GM19099 (cell line): ENCODE data around the gene BST2.

Experiments
- POLR2A ChIP-seq: IDR thresholded peaks from 3 replicates; pipeline ENCODE4 v1.6.1; 2011; ENCODE audit warnings: low read depth; ENCODE audit not compliant: insufficient read length; ENCODE audit errors: extremely low read depth

BST2 gene, protein sequence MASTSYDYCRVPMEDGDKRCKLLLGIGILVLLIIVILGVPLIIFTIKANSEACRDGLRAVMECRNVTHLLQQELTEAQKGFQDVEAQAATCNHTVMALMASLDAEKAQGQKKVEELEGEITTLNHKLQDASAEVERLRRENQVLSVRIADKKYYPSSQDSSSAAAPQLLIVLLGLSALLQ

DNA sequence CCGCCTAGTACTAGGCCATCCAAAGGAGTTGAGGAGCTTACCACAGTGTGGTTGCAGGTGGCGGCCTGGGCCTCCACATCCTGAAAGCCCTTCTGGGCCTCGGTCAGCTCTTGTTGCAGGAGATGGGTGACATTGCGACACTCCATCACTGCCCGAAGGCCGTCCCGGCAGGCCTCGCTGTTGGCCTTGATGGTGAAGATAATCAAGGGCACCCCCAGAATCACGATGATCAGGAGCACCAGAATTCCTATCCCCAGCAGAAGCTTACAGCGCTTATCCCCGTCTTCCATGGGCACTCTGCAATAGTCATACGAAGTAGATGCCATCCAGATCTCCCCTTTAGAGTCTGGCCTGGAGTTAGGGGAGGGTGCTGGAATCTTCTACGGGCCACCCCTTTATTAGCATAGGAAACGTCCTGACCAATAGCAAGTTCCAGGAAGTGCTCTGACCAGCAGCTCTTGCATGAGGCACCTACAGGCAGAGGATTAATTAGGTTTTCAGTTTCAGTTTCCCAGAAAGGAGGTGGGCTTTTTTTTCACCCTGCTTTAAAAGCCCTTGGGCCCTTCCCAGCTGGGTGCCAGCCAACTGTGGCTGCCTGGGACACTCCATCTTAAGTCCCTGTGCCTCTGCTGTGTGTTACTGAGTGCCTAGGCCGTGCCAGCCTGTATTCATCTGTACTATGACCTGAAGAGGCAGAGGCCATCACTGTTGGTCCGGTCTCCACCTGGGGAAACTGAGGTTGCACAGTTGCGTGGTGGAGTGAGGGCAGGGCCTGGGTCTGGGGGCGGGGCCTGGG, at the start of gene BST2:
BST2 (minus strand) TSS at position 381 of the 796 bp plus-strand sequence; CDS start at position 326, 55 bp downstream.
- TF ChIP-seq POLR2A: peak; percentile 85

DNA sequence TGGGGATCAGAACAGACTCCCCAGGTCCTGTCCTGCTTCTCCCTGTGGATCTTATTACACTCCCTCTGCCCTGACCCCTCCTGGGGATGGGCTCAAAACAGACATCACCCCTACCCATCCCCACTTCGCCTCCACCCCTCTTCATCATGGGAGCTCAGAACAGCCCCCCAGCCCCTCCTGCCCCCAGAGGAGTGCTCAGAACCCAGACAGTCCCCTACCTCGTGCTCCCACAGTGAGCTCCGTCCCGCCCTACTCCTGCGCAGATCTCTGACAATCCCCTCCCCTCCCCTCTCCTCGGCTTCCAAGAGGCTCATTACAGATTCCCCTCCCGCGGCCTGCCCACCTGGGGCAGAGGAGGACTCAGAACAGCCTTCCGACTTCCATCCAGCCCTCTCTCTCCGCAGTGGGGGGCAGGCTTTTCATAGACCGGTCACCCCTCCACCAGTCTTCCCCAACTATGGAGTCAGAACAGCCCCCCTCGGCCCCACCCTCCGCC, 49.2 kb upstream of the BST2 start:
- no peak for TF ChIP-seq POLR2A

DNA sequence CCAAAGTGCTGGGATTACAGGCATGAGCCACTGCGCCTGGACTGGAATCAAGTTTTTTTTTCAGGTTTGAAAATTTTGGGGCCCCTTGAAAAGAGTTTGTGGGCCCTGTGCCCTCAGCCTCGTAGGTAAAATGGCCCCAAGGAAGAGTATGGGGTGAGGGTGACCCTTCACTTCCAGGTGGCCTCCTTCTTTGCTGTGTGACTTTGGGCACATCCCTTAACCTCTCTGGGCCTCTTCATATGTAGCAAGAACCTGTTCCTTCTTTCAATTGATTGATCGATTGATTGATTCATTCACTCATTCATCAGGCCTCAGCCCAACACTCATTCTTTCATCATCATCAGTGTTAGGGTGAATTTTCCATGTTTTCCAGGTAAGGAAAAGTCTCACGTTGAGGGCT, 46.4 kb upstream of the BST2 start:
- TF ChIP-seq POLR2A: no peak

DNA sequence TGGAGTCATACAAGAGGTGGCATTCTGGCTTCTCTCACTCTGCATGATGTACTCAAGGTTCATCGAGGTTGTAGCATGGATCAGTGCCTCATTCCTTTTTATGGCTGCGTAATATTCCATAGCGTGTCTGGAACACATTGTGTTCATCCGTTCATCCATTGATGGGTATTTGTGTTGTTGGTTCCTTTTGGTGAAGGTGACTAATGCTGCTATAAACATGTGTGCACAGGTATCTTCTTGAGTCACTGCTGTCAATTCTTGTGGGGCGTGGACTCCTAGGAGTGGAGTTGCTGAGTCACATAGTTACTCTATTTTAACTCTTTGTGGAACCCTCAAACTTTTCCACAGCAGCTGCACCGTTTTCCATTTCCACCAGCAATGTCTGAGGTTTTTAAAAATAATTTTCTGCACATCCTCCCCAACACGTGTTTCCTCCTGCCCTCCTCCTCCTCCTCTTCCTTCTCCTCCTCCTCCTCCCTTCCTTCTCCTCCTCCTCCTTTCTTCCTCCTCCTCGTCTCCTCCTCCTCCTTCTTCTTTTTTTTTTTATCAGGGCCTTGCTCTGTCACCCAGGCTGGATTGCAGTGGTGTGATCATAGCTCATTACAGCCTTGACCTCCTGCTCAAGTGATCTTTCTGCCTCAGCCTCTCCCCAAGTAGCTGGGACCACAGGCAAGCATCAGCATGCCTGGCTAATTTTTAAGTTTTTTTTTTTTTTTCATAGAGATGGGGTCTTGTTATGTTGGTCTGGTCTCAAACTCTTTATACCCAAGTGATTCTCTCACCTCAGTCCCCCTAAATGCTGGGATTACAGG, 45.0 kb upstream of the BST2 start:
- no peak for TF ChIP-seq POLR2A

DNA sequence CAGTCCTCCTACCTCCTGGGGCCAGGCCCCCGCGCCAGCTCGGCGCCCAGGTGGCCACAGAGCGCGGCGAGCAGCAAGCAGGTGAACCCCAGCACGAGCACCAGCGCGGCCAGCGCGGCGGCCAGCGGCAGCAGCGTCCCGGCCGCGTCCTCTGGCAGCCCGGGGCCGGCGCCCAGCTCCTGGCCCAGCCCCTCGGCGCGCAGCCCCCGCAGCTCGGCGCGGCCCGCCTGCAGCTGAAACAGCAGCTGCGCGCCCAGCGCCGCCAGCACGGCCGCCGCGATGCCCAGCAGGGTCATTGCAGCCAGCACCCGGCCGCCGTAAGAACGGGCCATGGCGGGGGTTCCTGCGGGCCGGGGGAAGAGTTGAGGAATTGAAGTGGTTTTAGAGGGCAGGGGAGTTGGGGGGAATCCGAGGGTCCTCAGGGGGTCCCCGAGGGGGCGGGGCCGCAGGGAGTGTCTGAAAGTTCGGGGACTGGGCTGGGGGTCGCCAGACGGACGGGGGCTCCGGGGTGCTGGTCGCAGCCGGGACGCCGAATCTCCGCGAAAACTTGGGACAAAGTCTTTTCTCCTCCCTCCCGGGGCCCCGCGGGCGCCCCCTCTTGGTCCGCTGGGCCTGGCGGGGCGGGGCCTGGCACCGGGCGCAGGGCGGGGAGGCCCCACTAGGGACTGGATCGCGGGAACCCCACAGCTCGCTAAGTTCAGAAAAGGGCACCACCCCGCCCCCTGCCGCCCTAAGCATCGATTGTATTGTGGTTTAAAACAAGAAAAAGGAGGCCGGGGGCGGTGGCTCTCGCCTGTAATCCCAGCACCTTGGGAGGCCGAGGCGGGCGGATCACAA, 42.9 kb upstream of the BST2 start, which contains the start of gene TMEM221:
TMEM221 (minus strand) TSS at position 538 of the 837 bp plus-strand sequence; CDS start at position 332, 206 bp downstream.
- TF ChIP-seq POLR2A: no peak

DNA sequence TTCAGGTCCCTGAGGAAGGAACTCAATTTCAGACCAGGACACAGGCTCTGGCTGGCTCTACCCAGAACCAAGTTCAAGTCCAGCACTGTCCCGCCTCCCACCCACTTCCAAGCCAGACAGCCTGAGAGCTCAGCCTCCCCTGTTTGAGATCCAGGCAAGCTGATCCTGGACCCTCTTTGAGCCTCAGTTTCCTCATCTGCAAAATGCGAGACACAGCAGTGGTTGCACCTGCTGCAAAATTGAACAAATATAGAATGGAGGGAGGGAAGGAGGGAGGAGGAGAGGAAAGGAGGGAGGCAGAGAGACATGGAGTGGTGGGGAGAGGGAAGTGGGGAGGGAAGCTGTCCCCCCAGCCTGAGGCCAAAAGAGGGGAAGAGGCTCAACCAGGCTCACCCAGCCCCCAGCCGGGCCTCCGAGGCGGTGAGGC, 42.3 kb upstream of the BST2 start:
- no peak for TF ChIP-seq POLR2A

DNA sequence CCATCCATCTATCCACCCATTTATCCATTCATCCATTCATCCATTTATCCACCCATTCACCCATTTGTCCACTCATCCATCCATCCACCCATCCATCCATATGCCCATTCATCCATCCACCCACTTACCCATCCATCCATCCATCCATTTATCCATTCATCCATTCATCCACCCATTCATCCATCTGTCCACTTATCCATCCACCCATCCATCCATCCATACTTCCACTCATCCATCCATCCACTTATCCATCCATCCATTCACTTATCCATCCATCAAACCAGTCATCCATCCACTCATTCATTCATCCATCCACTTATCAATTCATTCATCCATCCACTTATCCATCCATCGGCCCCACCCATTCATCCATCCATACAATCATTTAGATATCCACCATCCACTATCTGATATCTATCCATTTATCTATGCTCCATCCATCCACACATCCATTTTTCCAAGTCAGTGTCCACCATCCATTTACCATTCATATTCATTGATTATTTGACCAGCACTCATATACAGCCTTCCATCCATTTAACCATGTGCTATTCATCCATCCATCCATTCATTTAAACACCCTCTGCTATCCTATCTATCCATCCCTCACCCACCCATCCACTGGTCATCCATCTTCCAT, 40.2 kb upstream of the BST2 start:
- TF ChIP-seq POLR2A: no peak

DNA sequence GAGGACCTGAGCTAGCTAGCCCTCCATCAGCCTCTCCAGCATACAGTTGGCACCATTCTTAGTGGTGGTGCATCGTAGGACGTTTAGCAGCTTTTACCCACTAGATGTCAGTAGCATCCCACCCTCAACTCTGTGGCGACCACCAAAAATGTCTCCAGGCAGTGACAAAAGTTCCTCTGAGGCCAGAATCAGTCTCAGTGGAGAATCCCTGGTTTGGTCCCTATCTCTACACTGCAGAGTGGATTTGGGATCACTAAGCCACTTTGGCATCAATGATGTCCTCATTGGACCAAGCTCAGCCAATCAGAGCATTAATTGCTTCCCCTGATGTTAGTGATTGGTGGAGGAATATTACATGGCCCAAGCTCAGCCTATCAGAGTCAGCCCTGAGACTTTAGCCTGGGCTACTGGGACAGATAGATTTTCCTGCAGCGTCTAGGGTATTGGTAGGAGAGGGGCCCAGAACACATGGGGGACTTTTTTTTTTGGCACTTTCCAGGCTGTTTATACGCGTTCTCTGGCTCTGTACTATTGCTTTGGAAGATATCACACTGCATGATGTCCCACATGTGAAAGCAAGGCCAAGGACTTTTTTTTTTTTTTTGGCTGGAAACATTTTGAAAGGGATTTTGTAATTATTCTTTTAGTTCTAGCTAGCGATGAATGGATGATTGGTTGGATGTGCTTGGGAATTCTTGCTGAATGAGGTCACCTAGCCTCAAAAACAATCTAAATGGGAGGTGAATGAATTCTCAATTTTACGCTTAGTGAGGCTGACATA, 36.0 kb upstream of the BST2 start:
- TF ChIP-seq POLR2A: no peak

DNA sequence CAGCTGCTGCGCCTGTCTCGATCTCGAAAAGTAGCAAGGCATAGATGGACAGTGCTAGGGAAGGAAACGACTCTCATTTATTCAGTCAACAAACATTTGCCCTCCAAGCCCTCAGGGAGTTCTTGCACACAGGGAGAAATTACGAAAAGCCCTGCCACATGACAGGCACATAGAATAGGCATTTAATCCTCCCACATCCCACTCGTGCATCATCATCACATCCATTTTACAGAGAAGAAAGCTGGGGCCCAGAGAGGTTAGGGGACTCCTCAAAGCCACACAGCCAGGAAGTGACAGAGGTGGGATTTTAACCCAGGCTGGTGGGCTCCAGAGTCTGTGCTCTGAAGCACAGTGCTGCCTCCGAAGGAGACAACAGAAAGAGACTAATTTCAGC, 31.4 kb upstream of the BST2 start:
- TF ChIP-seq POLR2A: no peak

DNA sequence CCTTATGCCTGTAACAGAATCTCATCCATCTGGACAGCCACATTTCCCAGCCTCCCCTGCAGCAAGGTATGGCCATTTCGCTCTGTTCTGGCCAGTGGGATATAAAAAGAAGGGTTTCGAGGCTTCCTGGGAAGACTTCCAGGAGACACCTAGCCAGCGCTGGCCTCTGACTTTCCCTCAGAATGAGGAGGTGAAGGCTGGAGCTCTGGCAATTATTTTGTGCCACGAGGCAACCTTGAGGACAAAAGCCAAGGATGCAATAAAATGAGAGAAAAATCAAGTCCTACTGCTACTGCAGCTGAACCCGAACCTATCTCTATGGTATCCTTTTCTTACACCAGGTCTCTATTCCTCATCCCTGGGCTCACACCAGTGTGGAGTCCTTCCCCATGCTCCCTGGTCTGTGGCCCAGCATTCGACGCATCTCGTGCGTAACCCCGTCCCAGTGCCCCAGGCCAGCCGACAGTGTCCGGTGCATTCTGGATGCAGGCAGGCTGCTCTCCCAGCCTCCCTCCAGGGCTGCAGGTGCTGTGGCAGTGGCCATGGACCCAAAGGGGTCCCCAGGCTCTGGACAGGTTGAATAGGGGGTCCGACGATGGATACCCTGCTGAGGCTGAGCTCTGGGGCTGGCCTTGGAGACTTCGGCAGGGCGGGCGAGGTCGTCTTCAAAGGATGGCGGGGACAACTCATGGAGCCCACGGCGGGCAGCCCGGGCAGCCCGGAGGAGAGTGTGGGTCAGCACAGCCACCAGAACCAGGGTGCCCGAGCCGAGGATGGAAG, 30.9 kb upstream of the BST2 start:
- TF ChIP-seq POLR2A: no peak

DNA sequence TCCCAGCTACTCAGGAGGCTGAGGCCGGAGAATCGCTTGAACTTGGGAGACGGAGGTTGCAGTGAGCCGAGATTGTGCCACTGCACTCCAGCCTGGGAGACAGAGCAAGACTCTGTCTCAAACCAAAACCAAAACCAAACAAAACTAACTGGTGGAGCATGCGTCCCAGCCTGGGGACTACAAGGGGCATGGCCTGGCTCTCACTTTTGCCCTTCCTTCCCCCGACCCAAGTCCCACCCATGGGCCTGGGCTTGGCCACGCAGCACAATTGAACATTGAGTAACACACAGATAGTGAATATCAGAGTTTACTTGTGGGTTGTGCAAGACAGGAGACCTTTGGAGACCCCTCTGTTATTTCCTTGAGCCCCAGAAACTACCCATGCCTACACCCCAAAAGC, 29.8 kb upstream of the BST2 start:
- TF ChIP-seq POLR2A: no peak

DNA sequence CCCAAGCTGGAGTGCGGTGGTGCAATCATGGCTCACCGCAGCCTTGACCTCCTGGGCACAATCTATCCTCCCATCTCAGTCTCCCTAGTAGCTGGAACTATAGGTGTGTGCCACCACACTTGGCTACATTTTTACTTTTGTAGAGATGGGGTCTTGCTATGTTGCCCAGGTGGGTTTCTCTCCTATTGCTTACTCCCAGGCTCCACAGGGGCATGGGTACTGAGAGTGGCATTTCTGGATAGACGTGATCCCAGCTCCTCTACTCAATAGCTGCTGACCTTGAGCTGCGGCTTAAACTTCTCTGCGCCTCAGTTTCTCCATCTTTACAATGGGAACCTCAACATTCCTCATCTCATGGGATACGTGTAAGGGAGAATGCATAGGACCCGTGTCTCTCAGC, 26.0 kb upstream of the BST2 start:
- TF ChIP-seq POLR2A: no peak

DNA sequence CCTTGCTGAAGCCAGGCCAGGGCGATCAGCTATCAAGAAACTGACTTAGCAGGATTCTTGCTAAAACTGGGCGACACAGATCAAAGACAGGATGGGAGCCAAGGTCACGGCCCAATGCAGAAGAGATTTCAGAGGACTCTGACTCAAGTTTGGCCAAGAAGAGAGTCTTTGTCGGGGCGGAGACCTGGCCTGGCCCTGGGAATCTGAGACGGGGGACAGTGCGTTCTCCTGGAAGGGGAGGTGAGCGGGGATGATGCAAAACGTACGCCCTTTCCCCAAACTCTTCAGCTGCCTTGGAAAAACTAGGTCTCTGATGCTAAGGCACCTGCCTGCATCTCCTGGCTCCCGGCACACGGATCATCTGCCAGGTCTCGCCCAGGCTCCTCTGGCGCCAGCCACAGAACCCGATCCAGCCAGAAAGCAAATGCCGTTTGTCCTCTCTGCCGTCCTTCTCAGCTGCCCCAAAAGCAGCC, 24.2 kb upstream of the BST2 start:
- TF ChIP-seq POLR2A: no peak
